ENCODE results near the gene SUPT16H. TPM values are rescaled to one million over a fixed set of nuclear protein-coding genes. Genes with fewer than 3 reads are reported as not detected.

The SUPT16H gene
- total RNA-seq, 1 donor from 2014 or later = 108 TPM

- H3K27me3 Mint-ChIP-seq = no peaks in the 10 kb centered on the region
- H3K36me3 Mint-ChIP-seq (ENCODE audit: insufficient read depth) = no peaks in the 10 kb centered on the region
- H3K27ac Mint-ChIP-seq = no peak overlapping the region
- H3K4me3 Mint-ChIP-seq (ENCODE audit: low read depth) = no peak overlapping the region
- DNase-seq (ENCODE audit: low spot score, unreplicated experiment) = no peak
- TF ChIP-seq CTCF (IDR thresholded peaks at IDR 0.05; ENCODE audit: unreplicated experiment) = no peak
- no peaks in the 10 kb centered on the region for H3K9me3 Mint-ChIP-seq (ENCODE audit: low read depth)
- H3K4me1 Mint-ChIP-seq (ENCODE audit: low read depth) = peaks cover 22% of the 10 kb centered on the region
Observed at GRCh38 chr14:21311614-21312013, 72.2 kb downstream of the SUPT16H start.

GRCh38 chr14:21309956-21310355, 73.9 kb downstream of the SUPT16H start:
- Mint-ChIP-seq H3K27ac (no peak overlapping the region), H3K27me3 (no peaks in the 10 kb centered on the region), H3K4me3 (ENCODE audit: low read depth) (no peak overlapping the region), H3K36me3 (ENCODE audit: insufficient read depth) (no peaks in the 10 kb centered on the region), H3K9me3 (ENCODE audit: low read depth) (no peaks in the 10 kb centered on the region), H3K4me1 (ENCODE audit: low read depth) (peaks cover 22% of the 10 kb centered on the region)
- TF ChIP-seq CTCF (IDR thresholded peaks at IDR 0.05; ENCODE audit: unreplicated experiment) = no peak
- DNase-seq (ENCODE audit: low spot score, unreplicated experiment) = no peak

- DNase-seq (ENCODE audit: low spot score, unreplicated experiment) = no peak
- peaks cover 22% of the 10 kb centered on the region for H3K4me1 Mint-ChIP-seq (ENCODE audit: low read depth)
- no peaks in the 10 kb centered on the region for H3K27me3 Mint-ChIP-seq
- H3K36me3 Mint-ChIP-seq (ENCODE audit: insufficient read depth) = no peaks in the 10 kb centered on the region
- H3K4me3 Mint-ChIP-seq (ENCODE audit: low read depth) = peak overlapping the region; percentile 75
- H3K9me3 Mint-ChIP-seq (ENCODE audit: low read depth) = no peaks in the 10 kb centered on the region
- H3K27ac Mint-ChIP-seq = peak overlapping the region; percentile 96
- TF ChIP-seq CTCF (IDR thresholded peaks at IDR 0.05; ENCODE audit: unreplicated experiment) = no peak
Observed at GRCh38 chr14:21309238-21309636, 74.6 kb downstream of the SUPT16H start.

GRCh38 chr14:21308479-21309237, 75.2 kb downstream of the SUPT16H start:
- TF ChIP-seq CTCF (IDR thresholded peaks at IDR 0.05; ENCODE audit: unreplicated experiment) = no peak
- H3K4me3 Mint-ChIP-seq (ENCODE audit: low read depth) = peak overlapping the region; percentile 75
- no peaks in the 10 kb centered on the region for H3K9me3 Mint-ChIP-seq (ENCODE audit: low read depth)
- DNase-seq (ENCODE audit: low spot score, unreplicated experiment) = peak; percentile 67
- no peaks in the 10 kb centered on the region for H3K27me3 Mint-ChIP-seq
- H3K27ac Mint-ChIP-seq = peak overlapping the region; percentile 96
- no peaks in the 10 kb centered on the region for H3K36me3 Mint-ChIP-seq (ENCODE audit: insufficient read depth)
- H3K4me1 Mint-ChIP-seq (ENCODE audit: low read depth) = peaks cover 22% of the 10 kb centered on the region

- no peak for DNase-seq (ENCODE audit: low spot score, unreplicated experiment)
- no peak for TF ChIP-seq CTCF (IDR thresholded peaks at IDR 0.05; ENCODE audit: unreplicated experiment)
- Mint-ChIP-seq H3K27ac (peak overlapping the region; percentile 96), H3K4me3 (ENCODE audit: low read depth) (peak overlapping the region; percentile 75), H3K4me1 (ENCODE audit: low read depth) (peaks cover 22% of the 10 kb centered on the region), H3K9me3 (ENCODE audit: low read depth) (no peaks in the 10 kb centered on the region), H3K36me3 (ENCODE audit: insufficient read depth) (no peaks in the 10 kb centered on the region), H3K27me3 (no peaks in the 10 kb centered on the region)
Observed at GRCh38 chr14:21308132-21308478, 75.7 kb downstream of the SUPT16H start.
